Measurements from ENCODE around the gene CHAC2.

- TF ChIP-seq DPF2 (CRISPR knock-in tag; IDR thresholded peaks at IDR 0.05; ENCODE audit: borderline replicate concordance, low read depth) (no peak), REPIN1 (CRISPR knock-in tag; IDR thresholded peaks at IDR 0.05; ENCODE audit: borderline replicate concordance, low read depth) (no peak), ZNF510 (CRISPR knock-in tag; IDR thresholded peaks at IDR 0.05; ENCODE audit: low read depth) (no peak), NR3C1 (CRISPR knock-in tag; IDR thresholded peaks at IDR 0.05) (no peak)
Measured at GRCh38 chr2:53725662-53726061, 41.9 kb upstream of the CHAC2 start.
